ENCODE measurements around the gene IL18R1.

DNA sequence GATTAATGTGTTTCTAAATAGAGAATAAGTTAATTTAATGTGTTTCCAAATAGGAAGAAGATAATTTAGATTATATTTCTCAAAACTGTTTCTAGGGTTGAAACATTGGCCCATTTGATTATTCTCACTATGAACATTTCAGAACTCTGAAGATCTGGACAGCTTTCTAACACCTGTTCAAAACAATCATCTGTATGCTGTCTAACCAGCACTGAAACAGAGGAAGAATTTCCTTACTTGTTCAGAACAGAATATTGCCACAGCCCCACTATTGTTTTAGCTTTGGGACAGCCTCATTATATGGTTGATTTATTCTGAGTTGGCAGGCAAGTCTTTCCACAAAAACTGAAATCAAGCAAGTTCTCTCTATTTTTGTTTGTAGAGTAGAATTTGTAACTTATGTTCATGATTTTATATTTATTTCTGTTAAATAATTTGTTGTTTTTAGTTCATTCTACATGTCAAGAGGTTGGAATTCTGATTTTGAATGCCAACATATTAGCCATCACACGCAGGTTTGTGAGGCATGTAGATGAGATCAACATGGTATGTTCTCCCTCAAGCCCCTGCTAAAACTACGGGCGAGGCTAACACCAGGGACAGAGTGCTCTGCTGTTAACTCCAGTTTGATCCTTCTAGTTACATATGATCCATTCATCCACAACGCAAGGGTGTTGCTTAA is 78.5 kb downstream of the IL18R1 start:
- TF ChIP-seq, protein P1, sequence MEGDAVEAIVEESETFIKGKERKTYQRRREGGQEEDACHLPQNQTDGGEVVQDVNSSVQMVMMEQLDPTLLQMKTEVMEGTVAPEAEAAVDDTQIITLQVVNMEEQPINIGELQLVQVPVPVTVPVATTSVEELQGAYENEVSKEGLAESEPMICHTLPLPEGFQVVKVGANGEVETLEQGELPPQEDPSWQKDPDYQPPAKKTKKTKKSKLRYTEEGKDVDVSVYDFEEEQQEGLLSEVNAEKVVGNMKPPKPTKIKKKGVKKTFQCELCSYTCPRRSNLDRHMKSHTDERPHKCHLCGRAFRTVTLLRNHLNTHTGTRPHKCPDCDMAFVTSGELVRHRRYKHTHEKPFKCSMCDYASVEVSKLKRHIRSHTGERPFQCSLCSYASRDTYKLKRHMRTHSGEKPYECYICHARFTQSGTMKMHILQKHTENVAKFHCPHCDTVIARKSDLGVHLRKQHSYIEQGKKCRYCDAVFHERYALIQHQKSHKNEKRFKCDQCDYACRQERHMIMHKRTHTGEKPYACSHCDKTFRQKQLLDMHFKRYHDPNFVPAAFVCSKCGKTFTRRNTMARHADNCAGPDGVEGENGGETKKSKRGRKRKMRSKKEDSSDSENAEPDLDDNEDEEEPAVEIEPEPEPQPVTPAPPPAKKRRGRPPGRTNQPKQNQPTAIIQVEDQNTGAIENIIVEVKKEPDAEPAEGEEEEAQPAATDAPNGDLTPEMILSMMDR (IDR thresholded peaks at IDR 0.05): no peak
- no peak for TF ChIP-seq POLR2A (IDR thresholded peaks at IDR 0.05)
- TF ChIP-seq POLR2AphosphoS5 (IDR thresholded peaks at IDR 0.05): no peak

Measured in sigmoid colon (tissue), 4 donors.